ENCODE results near the gene MAP4K4. TPM values are rescaled to one million over a fixed set of nuclear protein-coding genes. Genes with fewer than 3 reads are reported as not detected.

MAP4K4 gene
- total RNA-seq, 1 experiment from 2014 or later: 133 TPM

- ChIA-PET POLR2A (ENCODE audit: unreplicated experiment) (no interaction called here), CTCF (no interaction called here)
- Histone ChIP-seq H3K36me3 (ENCODE audit: low read depth, low read length) (no peaks in the 10 kb centered on the region), H3K27ac (ENCODE audit: low read length) (no peak overlapping the region), H4K20me1 (ENCODE audit: low read length) (no peaks in the 10 kb centered on the region), H3F3A (ENCODE audit: low read length, unreplicated experiment) (no peaks in the 10 kb centered on the region), H3K4me1 (ENCODE audit: insufficient read depth, low read length) (no peaks in the 10 kb centered on the region), H3K79me2 (ENCODE audit: low read length) (no peaks in the 10 kb centered on the region), H2AFZ (ENCODE audit: low read length) (no peak overlapping the region), H3K9me2 (replicated peaks; ENCODE audit: low read length) (no peaks in the 10 kb centered on the region), H3K4me2 (ENCODE audit: low read length) (no peak overlapping the region), H3K27me3 (ENCODE audit: low read length) (no peaks in the 10 kb centered on the region), H3K9ac (ENCODE audit: low read length) (no peak overlapping the region), H3K4me3 (ENCODE audit: low read length) (no peak overlapping the region), H3K9me3 (ENCODE audit: low read length) (peaks cover 8% of the 10 kb centered on the region; the same call in 1 of the 2 replicates)
- ATAC-seq (no peak), DNase-seq (no peak)
- BruUV-seq (replicated peaks): no TSS peak
- intact Hi-C loops (cut with micrococcal nuclease): no loop called here
- TF ChIP-seq EZH2 (IDR thresholded peaks at IDR 0.05; ENCODE audit: low read length, unreplicated experiment) (no peak), CTCF (conservative IDR thresholded peaks at IDR 0.05; ENCODE audit: low read depth, low read length) (no peak), EZH2phosphoT487 (IDR thresholded peaks at IDR 0.05; ENCODE audit: borderline replicate concordance, low read length) (no peak)
These were observed 23.6 kb upstream of the MAP4K4 start for GRCh38 chr2:101673920-101674319.

GRCh38 chr2:101675512-101675911 is 22.0 kb upstream of the MAP4K4 start:
- TF ChIP-seq CTCF (conservative IDR thresholded peaks at IDR 0.05; ENCODE audit: low read depth, low read length) (no peak), EZH2phosphoT487 (IDR thresholded peaks at IDR 0.05; ENCODE audit: borderline replicate concordance, low read length) (no peak), EZH2 (IDR thresholded peaks at IDR 0.05; ENCODE audit: low read length, unreplicated experiment) (no peak)
- Histone ChIP-seq H3K4me1 (ENCODE audit: insufficient read depth, low read length) (no peaks in the 10 kb centered on the region), H4K20me1 (ENCODE audit: low read length) (no peaks in the 10 kb centered on the region), H3K9me2 (replicated peaks; ENCODE audit: low read length) (no peaks in the 10 kb centered on the region), H3F3A (ENCODE audit: low read length, unreplicated experiment) (no peaks in the 10 kb centered on the region), H3K4me2 (ENCODE audit: low read length) (no peak overlapping the region), H2AFZ (ENCODE audit: low read length) (no peak overlapping the region), H3K4me3 (ENCODE audit: low read length) (no peak overlapping the region), H3K27me3 (ENCODE audit: low read length) (no peaks in the 10 kb centered on the region), H3K9me3 (ENCODE audit: low read length) (peaks cover 8% of the 10 kb centered on the region; the same call in 1 of the 2 replicates), H3K27ac (ENCODE audit: low read length) (no peak overlapping the region), H3K9ac (ENCODE audit: low read length) (no peak overlapping the region), H3K79me2 (ENCODE audit: low read length) (no peaks in the 10 kb centered on the region), H3K36me3 (ENCODE audit: low read depth, low read length) (no peaks in the 10 kb centered on the region)
- DNase-seq (no peak), ATAC-seq (no peak)
- no TSS peak for BruUV-seq (replicated peaks)
- CTCF ChIA-PET: no interaction called here
- intact Hi-C loops (cut with micrococcal nuclease): no loop called here
- POLR2A ChIA-PET (ENCODE audit: unreplicated experiment): no interaction called here

- Histone ChIP-seq H3K4me2 (ENCODE audit: low read length) (no peak overlapping the region), H4K20me1 (ENCODE audit: low read length) (no peaks in the 10 kb centered on the region), H3K9me2 (replicated peaks; ENCODE audit: low read length) (no peaks in the 10 kb centered on the region), H3K9me3 (ENCODE audit: low read length) (peaks cover 8% of the 10 kb centered on the region; the same call in 1 of the 2 replicates), H3K27ac (ENCODE audit: low read length) (no peak overlapping the region), H3K9ac (ENCODE audit: low read length) (no peak overlapping the region), H3K4me3 (ENCODE audit: low read length) (no peak overlapping the region), H3F3A (ENCODE audit: low read length, unreplicated experiment) (no peaks in the 10 kb centered on the region), H3K79me2 (ENCODE audit: low read length) (no peaks in the 10 kb centered on the region), H3K27me3 (ENCODE audit: low read length) (no peaks in the 10 kb centered on the region), H3K4me1 (ENCODE audit: insufficient read depth, low read length) (no peaks in the 10 kb centered on the region), H2AFZ (ENCODE audit: low read length) (no peak overlapping the region), H3K36me3 (ENCODE audit: low read depth, low read length) (no peaks in the 10 kb centered on the region)
- intact Hi-C loops (cut with micrococcal nuclease): no loop called here
- ATAC-seq: no peak
- ChIA-PET CTCF (no interaction called here), POLR2A (ENCODE audit: unreplicated experiment) (no interaction called here)
- TF ChIP-seq CTCF (conservative IDR thresholded peaks at IDR 0.05; ENCODE audit: low read depth, low read length) (no peak), EZH2 (IDR thresholded peaks at IDR 0.05; ENCODE audit: low read length, unreplicated experiment) (no peak), EZH2phosphoT487 (IDR thresholded peaks at IDR 0.05; ENCODE audit: borderline replicate concordance, low read length) (no peak)
- DNase-seq: no peak
- no TSS peak for BruUV-seq (replicated peaks)
These were observed 20.8 kb upstream of the MAP4K4 start for GRCh38 chr2:101676674-101677073.

Measured in PC-3 (cell line).